HepG2 (cell line): ENCODE measurements around the gene FDXACB1. TPM values are rescaled to one million over a fixed set of nuclear protein-coding genes. Genes with fewer than 3 reads are reported as not detected.

Experiments used
- ATAC-seq: fragments of 200-7000 bp; cut with Tn5 transposase; 3 replicates; pipeline ENCODE4 v1.9.1; 2020; ENCODE audit warnings: mild to moderate bottlenecking, moderate library complexity
- BruUV-seq: library from RNA; stranded (reverse); fragments of 400-500 nt; replicated peaks from 2 replicates; lab custom pipeline; 2021; lab: Mats Ljungman, UMichigan
- CTCF ChIA-PET: fragments of 300-600 bp; formaldehyde crosslinking; extraction: SDS; loops from one replicate; lab custom pipeline; 2021; ENCODE audit warnings: low total read pairs, inconsistent platforms, low intra/inter-chr PET ratio; lab: Yijun Ruan, JAX
- POLR2A ChIA-PET: fragments of 350-600 bp; sonication (Branson Sonifier 250); formaldehyde crosslinking; loops from one replicate; lab custom pipeline; 2020; ENCODE audit warnings: antibody characterized with exemption, inconsistent platforms; lab: Yijun Ruan, JAX
- DNase-seq: peaks from one replicate; pipeline ENCODE4 v3.0.0-alpha.2; 2015; ENCODE audit warnings: low spot score
- FAIRE-seq: peaks from 3 replicates; lab custom pipeline; 2011; peaks lifted over from hg19 to GRCh38; lab: Jason Lieb, UNC
- H2AFZ ChIP-seq: one replicate; pipeline ENCODE4 v1.6.1; 2011; ENCODE audit warnings: low read length, inconsistent platforms
- H3K27ac ChIP-seq: fragments of 300-600 bp; 3 replicates; pipeline ENCODE4 v1.8.0; 2011; ENCODE audit warnings: mixed run types, mild to moderate bottlenecking, mixed read lengths, low read length, inconsistent platforms; ENCODE audit not compliant: insufficient read depth; ENCODE audit errors: extremely low read length
- H3K27me3 ChIP-seq, 2 experiments: fragments of 200-600 bp in 1 of 2; 2 replicates in 1 of 2; 3 replicates in 1 of 2; pipeline versions ENCODE4 v1.6.0 to v1.8.0; 2011; ENCODE audit warnings: low read length in 2 of 2, mild to moderate bottlenecking in 2 of 2, moderate library complexity in 2 of 2, inconsistent platforms in 1 of 2; ENCODE audit not compliant: insufficient read depth in 2 of 2, control insufficient read depth in 1 of 2
- H3K36me3 ChIP-seq, 2 experiments: fragments of 200-600 bp in 1 of 2; replicated peaks in 1 of 2; 2 replicates in 1 of 2; 3 replicates in 1 of 2; pipeline versions ENCODE4 v1.5.1 to v1.8.0; 2011; ENCODE audit warnings: low read length in 2 of 2, inconsistent platforms in 1 of 2; ENCODE audit not compliant: insufficient read depth in 2 of 2, control insufficient read depth in 1 of 2
- H3K4me1 ChIP-seq: 2 replicates; pipeline ENCODE4 v1.5.1; 2012; ENCODE audit warnings: low read length, inconsistent platforms; ENCODE audit not compliant: insufficient read depth
- H3K4me2 ChIP-seq: 2 replicates; pipeline ENCODE4 v1.6.0; 2011; ENCODE audit warnings: low read depth, low read length, inconsistent platforms
- H3K4me3 ChIP-seq, 3 experiments: fragments of 200-600 bp in 1 of 3; sonication (generic), shearing (Covaris generic) in 1 of 3; replicated peaks in 1 of 3; 2 replicates each; pipeline ENCODE4 v1.5.1; 2011 to 2016; ENCODE audit warnings: low read length in 3 of 3, inconsistent platforms in 2 of 3, low read depth in 2 of 3, mild to moderate bottlenecking in 2 of 3, control low read depth in 1 of 3, mixed read lengths in 1 of 3; ENCODE audit not compliant: insufficient read depth in 1 of 3
- H3K79me2 ChIP-seq: one replicate; pipeline ENCODE4 v1.6.1; 2011; ENCODE audit warnings: low read length, inconsistent platforms; ENCODE audit not compliant: insufficient read depth
- H3K9ac ChIP-seq: 2 replicates; pipeline ENCODE4 v1.6.0; 2011; ENCODE audit warnings: mild to moderate bottlenecking, low read depth, low read length, inconsistent platforms; ENCODE audit not compliant: insufficient read depth
- H3K9me3 ChIP-seq: 2 replicates; pipeline ENCODE4 v1.5.1; 2012; ENCODE audit warnings: mild to moderate bottlenecking, low read length
- H4K20me1 ChIP-seq: 2 replicates; pipeline ENCODE4 v1.6.0; 2011; ENCODE audit warnings: inconsistent platforms, mild to moderate bottlenecking, low read length, moderate library complexity; ENCODE audit not compliant: insufficient read depth
- ELF4 ChIP-seq: sonication (generic); formaldehyde crosslinking; IDR thresholded peaks from 2 replicates; pipeline ENCODE4 v1.5.0; 2020; ENCODE audit warnings: missing genetic modification reagents, mild to moderate bottlenecking, moderate library complexity, borderline replicate concordance
- HCFC1 ChIP-seq: fragments of 150-350 bp; IDR thresholded peaks from 2 replicates; pipeline ENCODE4 v1.6.1; 2014; ENCODE audit warnings: low read depth, low read length
- HDAC2 ChIP-seq: sonication (generic); formaldehyde crosslinking; IDR thresholded peaks from 2 replicates; pipeline ENCODE4 v1.4.0; 2020; ENCODE audit warnings: missing genetic modification reagents
- JUND ChIP-seq: sonication (generic); formaldehyde crosslinking; IDR thresholded peaks from 2 replicates; pipeline ENCODE4 v1.8.0; 2022; ENCODE audit warnings: mild to moderate bottlenecking, missing genetic modification reagents
- REL ChIP-seq: sonication (generic); formaldehyde crosslinking; conservative IDR thresholded peaks from 2 replicates; pipeline ENCODE4 v1.8.0; 2022; ENCODE audit warnings: mild to moderate bottlenecking, missing genetic modification reagents, moderate library complexity
- RFX3 ChIP-seq: IDR thresholded peaks from 2 replicates; pipeline ENCODE4 v1.6.1; 2016; ENCODE audit warnings: missing biosample characterization, missing genetic modification reagents
- SIN3B ChIP-seq: fragments of 150-350 bp; IDR thresholded peaks from 2 replicates; pipeline ENCODE4 v1.6.1; 2014; ENCODE audit warnings: low read length
- TP53 ChIP-seq: sonication (generic); formaldehyde crosslinking; conservative IDR thresholded peaks from 2 replicates; pipeline ENCODE4 v1.4.0; 2020; ENCODE audit warnings: missing genetic modification reagents
- ZFP90 ChIP-seq: sonication (generic); formaldehyde crosslinking; IDR thresholded peaks from 2 replicates; pipeline ENCODE4 v1.8.0; 2022; ENCODE audit warnings: missing genetic modification reagents, mild to moderate bottlenecking, inconsistent platforms, borderline replicate concordance
- ZNF10 ChIP-seq: sonication (generic); formaldehyde crosslinking; IDR thresholded peaks from 2 replicates; pipeline ENCODE4 v1.4.0; 2020; ENCODE audit warnings: mild to moderate bottlenecking, low read depth, missing genetic modification reagents, borderline replicate concordance
- ZNF598 ChIP-seq: sonication (generic); formaldehyde crosslinking; IDR thresholded peaks from 2 replicates; pipeline ENCODE4 v1.5.1; 2020; ENCODE audit warnings: mild to moderate bottlenecking, missing genetic modification reagents, borderline replicate concordance
- ZSCAN20 ChIP-seq: sonication (generic); formaldehyde crosslinking; IDR thresholded peaks from 2 replicates; pipeline ENCODE4 v1.4.0; 2020; ENCODE audit warnings: missing genetic modification reagents, mild to moderate bottlenecking, borderline replicate concordance
- WGBS: methylation state at CpG from one replicate; pipeline ENCODE4 v1.1.6; 2017; ENCODE audit warnings: low lambda C conversion rate; 5-methylcytosine and 5-hydroxymethylcytosine counted together
- in situ Hi-C: cut with HindIII; loops from 2 replicates; pipeline ENCODE4 v1.10.0; 2017; ENCODE audit warnings: low pct_unique_long_range_greater_than_20kb; ENCODE audit not compliant: extremely low pct_ligation_motif_present
- intact Hi-C: fragments of 100-400 bp; cut with micrococcal nuclease; formaldehyde crosslinking; loops from one replicate; pipeline ENCODE4 v1.10.0; 2022; ENCODE audit not compliant: unreplicated experiment
- polyA plus RNA-seq, 8 experiments: library from polyadenylated mRNA; depleted of rRNA in 3 of 8; stranded (reverse) in 7 of 8; unstranded in 1 of 8; fragments of >200 nt; fragmentation: Illumina TruSeq in 4 of 8; extraction: Trizol in 4 of 8; gene quantifications; 2 replicates each; pipeline versions ENCODE4 v1.2.1 to v1.2.3, GENCODE V29; 2011 to 2016; ENCODE audit warnings: low read depth in 4 of 8, missing spikeins in 1 of 8, mixed read lengths in 1 of 8; ENCODE audit not compliant: insufficient read depth in 1 of 8
- total RNA-seq, 5 experiments: library from RNA; depleted of rRNA; stranded (reverse); fragments of >200 nt; fragmentation: Illumina TruSeq; extraction: Trizol; gene quantifications; 2 replicates each; pipeline ENCODE4 v1.2.3, GENCODE V29; 2016; ENCODE audit warnings: low read depth in 1 of 5
- TF ChIP-seq, protein P1 (sequence below): sonication (generic); formaldehyde crosslinking; IDR thresholded peaks from 2 replicates; pipeline ENCODE4 v1.8.0; 2022; ENCODE audit warnings: mild to moderate bottlenecking, missing genetic modification reagents
- TF ChIP-seq, protein P2 (sequence below): sonication (generic); formaldehyde crosslinking; IDR thresholded peaks from 2 replicates; pipeline ENCODE4 v1.5.0; 2020; ENCODE audit warnings: missing genetic modification reagents, mild to moderate bottlenecking, borderline replicate concordance
- TF ChIP-seq, protein P3 (sequence below): sonication (generic); formaldehyde crosslinking; IDR thresholded peaks from 2 replicates; pipeline ENCODE4 v1.4.0; 2020; ENCODE audit warnings: missing genetic modification reagents

The FDXACB1 gene
- total and polyA plus RNA-seq, 2 of the 13 experiments (the other 11 are each of a cell fraction or from before 2014, with no cell fraction given), result 1.1 to 3.4 TPM

DNA sequence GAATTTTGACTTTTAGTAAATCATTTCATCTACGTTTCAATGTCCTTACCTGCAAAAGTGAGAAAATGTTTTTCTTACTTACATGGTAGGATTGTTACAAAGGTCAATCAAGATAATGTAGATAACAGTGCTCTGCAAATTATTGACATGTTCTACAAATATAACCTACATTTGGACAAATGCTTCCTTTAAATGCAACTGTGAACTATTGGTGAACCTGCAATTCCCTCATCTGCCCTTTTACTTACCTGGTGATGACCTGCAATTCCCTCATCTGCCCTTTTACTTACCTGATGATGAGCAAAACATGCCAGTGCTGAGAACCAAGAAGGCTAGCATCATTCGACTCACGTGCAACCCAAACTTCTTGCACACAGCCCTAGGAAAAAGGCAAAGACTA, 18.7 kb downstream of the FDXACB1 start:
- H3K27me3 ChIP-seq, result no peaks in the 10 kb centered on the region
- H2AFZ ChIP-seq, result no peak overlapping the region
- H3K4me2 ChIP-seq, result no peak overlapping the region
- in situ Hi-C loops (no loop called here), intact Hi-C loops (no loop called here)
- H3K27ac ChIP-seq, result no peak overlapping the region
- 94% methylated on average over 3 of the region's 3 CpGs for WGBS
- ATAC-seq (no peak), FAIRE-seq (no peak), DNase-seq (no peak)
- no peak overlapping the region for H3K9ac ChIP-seq
- BruUV-seq, result no TSS peak
- H3K4me1 ChIP-seq, result 0 out of 2 replicates have a peak, but pooled peaks cover 8% of the 10 kb centered on the region
- no peaks in the 10 kb centered on the region for H4K20me1 ChIP-seq
- ChIA-PET CTCF (no interaction called here), POLR2A (no interaction called here)
- no peaks in the 10 kb centered on the region for H3K79me2 ChIP-seq
- no peaks in the 10 kb centered on the region for H3K9me3 ChIP-seq
- TF ChIP-seq, protein P1, sequence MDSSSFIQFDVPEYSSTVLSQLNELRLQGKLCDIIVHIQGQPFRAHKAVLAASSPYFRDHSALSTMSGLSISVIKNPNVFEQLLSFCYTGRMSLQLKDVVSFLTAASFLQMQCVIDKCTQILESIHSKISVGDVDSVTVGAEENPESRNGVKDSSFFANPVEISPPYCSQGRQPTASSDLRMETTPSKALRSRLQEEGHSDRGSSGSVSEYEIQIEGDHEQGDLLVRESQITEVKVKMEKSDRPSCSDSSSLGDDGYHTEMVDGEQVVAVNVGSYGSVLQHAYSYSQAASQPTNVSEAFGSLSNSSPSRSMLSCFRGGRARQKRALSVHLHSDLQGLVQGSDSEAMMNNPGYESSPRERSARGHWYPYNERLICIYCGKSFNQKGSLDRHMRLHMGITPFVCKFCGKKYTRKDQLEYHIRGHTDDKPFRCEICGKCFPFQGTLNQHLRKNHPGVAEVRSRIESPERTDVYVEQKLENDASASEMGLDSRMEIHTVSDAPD, result no peak
- no peak for TF ChIP-seq JUND (CRISPR knock-in tag)
- TF ChIP-seq, protein P2, sequence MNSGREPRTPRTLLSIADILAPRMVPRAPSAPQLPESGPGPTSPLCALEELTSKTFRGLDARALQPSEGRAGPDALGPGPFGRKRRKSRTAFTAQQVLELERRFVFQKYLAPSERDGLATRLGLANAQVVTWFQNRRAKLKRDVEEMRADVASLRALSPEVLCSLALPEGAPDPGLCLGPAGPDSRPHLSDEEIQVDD (CRISPR knock-in tag), result no peak
- TF ChIP-seq HDAC2, result no peak
- TF ChIP-seq ZSCAN20 (CRISPR knock-in tag), result no peak
- no peak for TF ChIP-seq ELF4 (CRISPR knock-in tag)
- H3K36me3 ChIP-seq, result peaks cover 2 to 46% of the 10 kb centered on the region in 2 experiments; a peak in 3 of 5 replicates
- H3K4me3 ChIP-seq, result no peak overlapping the region

DNA sequence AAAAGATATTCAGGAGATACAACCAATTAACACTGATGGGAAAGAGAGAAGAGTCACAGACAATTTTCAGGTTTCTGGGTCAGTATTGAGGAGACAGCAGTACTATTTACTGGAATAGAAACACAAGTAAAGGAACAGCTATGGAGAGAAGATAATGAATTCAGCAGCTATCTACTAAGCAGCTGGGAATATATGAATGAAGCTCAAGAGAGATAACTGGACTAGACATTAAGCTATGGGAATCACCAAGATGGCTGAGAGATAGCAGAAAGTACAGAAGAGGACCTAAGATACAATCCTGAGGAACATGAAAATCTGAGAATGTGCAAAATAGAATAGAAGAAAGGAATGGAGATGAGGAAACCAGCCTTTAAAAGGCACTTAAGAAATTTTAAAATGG, 23.5 kb downstream of the FDXACB1 start:
- peaks cover 6 to 40% of the 10 kb centered on the region in 2 experiments; a peak in 3 of 5 replicates for H3K36me3 ChIP-seq
- no peak for DNase-seq
- H4K20me1 ChIP-seq, result no peaks in the 10 kb centered on the region
- H3K79me2 ChIP-seq, result no peaks in the 10 kb centered on the region
- in situ Hi-C loops (no loop called here), intact Hi-C loops (no loop called here)
- 0 out of 2 replicates have a peak, but pooled peaks cover 4% of the 10 kb centered on the region for H3K4me1 ChIP-seq
- no peak for ATAC-seq
- H3K4me2 ChIP-seq, result no peak overlapping the region
- no TSS peak for BruUV-seq
- H3K27me3 ChIP-seq, result no peaks in the 10 kb centered on the region
- H3K9me3 ChIP-seq, result no peaks in the 10 kb centered on the region
- H3K4me3 ChIP-seq, result no peak overlapping the region
- no peak for FAIRE-seq
- no peak overlapping the region for H3K9ac ChIP-seq
- CTCF ChIA-PET, result no interaction called here
- H3K27ac ChIP-seq, result no peak overlapping the region
- POLR2A ChIA-PET, result no interaction called here
- H2AFZ ChIP-seq, result no peak overlapping the region
- TF ChIP-seq REL (CRISPR knock-in tag), result no peak
- TF ChIP-seq ZFP90 (CRISPR knock-in tag), result no peak
- no peak for TF ChIP-seq ZNF10 (CRISPR knock-in tag)
- no peak for TF ChIP-seq SIN3B
- TF ChIP-seq, protein P3, sequence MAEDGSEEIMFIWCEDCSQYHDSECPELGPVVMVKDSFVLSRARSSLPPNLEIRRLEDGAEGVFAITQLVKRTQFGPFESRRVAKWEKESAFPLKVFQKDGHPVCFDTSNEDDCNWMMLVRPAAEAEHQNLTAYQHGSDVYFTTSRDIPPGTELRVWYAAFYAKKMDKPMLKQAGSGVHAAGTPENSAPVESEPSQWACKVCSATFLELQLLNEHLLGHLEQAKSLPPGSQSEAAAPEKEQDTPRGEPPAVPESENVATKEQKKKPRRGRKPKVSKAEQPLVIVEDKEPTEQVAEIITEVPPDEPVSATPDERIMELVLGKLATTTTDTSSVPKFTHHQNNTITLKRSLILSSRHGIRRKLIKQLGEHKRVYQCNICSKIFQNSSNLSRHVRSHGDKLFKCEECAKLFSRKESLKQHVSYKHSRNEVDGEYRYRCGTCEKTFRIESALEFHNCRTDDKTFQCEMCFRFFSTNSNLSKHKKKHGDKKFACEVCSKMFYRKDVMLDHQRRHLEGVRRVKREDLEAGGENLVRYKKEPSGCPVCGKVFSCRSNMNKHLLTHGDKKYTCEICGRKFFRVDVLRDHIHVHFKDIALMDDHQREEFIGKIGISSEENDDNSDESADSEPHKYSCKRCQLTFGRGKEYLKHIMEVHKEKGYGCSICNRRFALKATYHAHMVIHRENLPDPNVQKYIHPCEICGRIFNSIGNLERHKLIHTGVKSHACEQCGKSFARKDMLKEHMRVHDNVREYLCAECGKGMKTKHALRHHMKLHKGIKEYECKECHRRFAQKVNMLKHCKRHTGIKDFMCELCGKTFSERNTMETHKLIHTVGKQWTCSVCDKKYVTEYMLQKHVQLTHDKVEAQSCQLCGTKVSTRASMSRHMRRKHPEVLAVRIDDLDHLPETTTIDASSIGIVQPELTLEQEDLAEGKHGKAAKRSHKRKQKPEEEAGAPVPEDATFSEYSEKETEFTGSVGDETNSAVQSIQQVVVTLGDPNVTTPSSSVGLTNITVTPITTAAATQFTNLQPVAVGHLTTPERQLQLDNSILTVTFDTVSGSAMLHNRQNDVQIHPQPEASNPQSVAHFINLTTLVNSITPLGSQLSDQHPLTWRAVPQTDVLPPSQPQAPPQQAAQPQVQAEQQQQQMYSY, result no peak
- TF ChIP-seq RFX3 (CRISPR knock-in tag), result no peak
- no peak for TF ChIP-seq TP53 (CRISPR knock-in tag)
- no peak for TF ChIP-seq ZNF598 (CRISPR knock-in tag)
- no peak for TF ChIP-seq HCFC1
